Amygdala (tissue), 56 donors: ENCODE measurements around the gene CSNK2A1.
"Not testable (repeated sequence)": the region's sequence is repeated elsewhere in the genome, so short reads cannot be mapped to it uniquely, and the experiment has no call there.

ENCODE experiments used
- DNase-seq, 56 donors: peaks; one replicate each; lab custom pipeline; 2025; lab: John Stamatoyannopoulos, UW

Gene CSNK2A1

GRCh38 chr20:543369-544152 lies at the start of gene CSNK2A1:
Gene CSNK2A1, minus strand, starts transcription at chr20:543790. Its CDS starts 35,239 bp downstream, at chr20:508551.
- peak; percentile 70 to 99 (median 91) for DNase-seq

- no peak for DNase-seq
Measured at GRCh38 chr20:592506-592905, 48.9 kb upstream of the CSNK2A1 start.

GRCh38 chr20:591941-592340 lies 48.4 kb upstream of the CSNK2A1 start:
- DNase-seq, result no peak

GRCh38 chr20:588932-589672 lies 45.5 kb upstream of the CSNK2A1 start:
- DNase-seq, result no peak

GRCh38 chr20:588476-588875 lies 44.9 kb upstream of the CSNK2A1 start:
- no peak for DNase-seq

- no peak for DNase-seq
Measured at GRCh38 chr20:584971-585301, 41.3 kb upstream of the CSNK2A1 start.

GRCh38 chr20:584161-584970 lies 40.8 kb upstream of the CSNK2A1 start:
- DNase-seq, result peak in 2 of 56 donors; percentile 8

GRCh38 chr20:582204-582603 lies 38.6 kb upstream of the CSNK2A1 start:
- DNase-seq, result no peak

GRCh38 chr20:578940-579690 lies 35.5 kb upstream of the CSNK2A1 start:
- DNase-seq, result not testable (repeated sequence)

- DNase-seq, result no peak
Measured at GRCh38 chr20:577167-577791, 33.7 kb upstream of the CSNK2A1 start.

GRCh38 chr20:576156-576555 lies 32.6 kb upstream of the CSNK2A1 start:
- DNase-seq, result peak in 2 of 56 donors; percentile 5 to 7

GRCh38 chr20:575230-575629 lies 31.6 kb upstream of the CSNK2A1 start:
- no peak for DNase-seq

GRCh38 chr20:574297-574942 lies 30.8 kb upstream of the CSNK2A1 start:
- DNase-seq, result no peak

GRCh38 chr20:573414-574296 lies 30.1 kb upstream of the CSNK2A1 start:
- no peak for DNase-seq

GRCh38 chr20:572727-573126 lies 29.1 kb upstream of the CSNK2A1 start:
- DNase-seq, result no peak

- DNase-seq, result peak in 1 of 56 donors; percentile 29
Measured at GRCh38 chr20:571754-572441, 28.3 kb upstream of the CSNK2A1 start.

- no peak for DNase-seq
Measured at GRCh38 chr20:568673-569415, 25.3 kb upstream of the CSNK2A1 start.
